ENCODE results near the gene HOXC12.

Gene HOXC12, protein sequence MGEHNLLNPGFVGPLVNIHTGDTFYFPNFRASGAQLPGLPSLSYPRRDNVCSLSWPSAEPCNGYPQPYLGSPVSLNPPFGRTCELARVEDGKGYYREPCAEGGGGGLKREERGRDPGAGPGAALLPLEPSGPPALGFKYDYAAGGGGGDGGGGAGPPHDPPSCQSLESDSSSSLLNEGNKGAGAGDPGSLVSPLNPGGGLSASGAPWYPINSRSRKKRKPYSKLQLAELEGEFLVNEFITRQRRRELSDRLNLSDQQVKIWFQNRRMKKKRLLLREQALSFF

DNA sequence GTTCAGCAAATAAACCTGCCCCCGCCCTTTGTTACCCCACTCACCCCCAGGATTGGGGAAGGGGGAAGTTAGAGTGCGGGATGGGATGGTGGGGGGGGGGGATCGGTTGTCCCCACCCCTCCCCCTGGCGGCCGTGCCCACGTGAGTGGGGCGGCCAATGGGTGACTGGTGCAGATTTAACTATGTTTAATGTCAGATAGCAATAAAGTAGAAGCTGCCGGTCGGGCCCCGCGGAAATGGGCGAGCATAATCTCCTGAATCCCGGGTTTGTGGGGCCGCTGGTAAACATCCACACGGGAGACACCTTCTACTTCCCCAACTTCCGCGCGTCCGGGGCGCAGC is at the start of gene HOXC12:
HOXC12 (plus strand) TSS at position 210 of the 342 bp plus-strand sequence; CDS start at position 237, 27 bp downstream.
- in situ Hi-C loops (cut with MboI; ENCODE audit: low pct_unique_long_range_greater_than_20kb, low sequenced_read_pairs, unreplicated experiment) = no loop called here
- DNase-seq (ENCODE audit: low spot score) = no peak
- TF ChIP-seq, protein P1, sequence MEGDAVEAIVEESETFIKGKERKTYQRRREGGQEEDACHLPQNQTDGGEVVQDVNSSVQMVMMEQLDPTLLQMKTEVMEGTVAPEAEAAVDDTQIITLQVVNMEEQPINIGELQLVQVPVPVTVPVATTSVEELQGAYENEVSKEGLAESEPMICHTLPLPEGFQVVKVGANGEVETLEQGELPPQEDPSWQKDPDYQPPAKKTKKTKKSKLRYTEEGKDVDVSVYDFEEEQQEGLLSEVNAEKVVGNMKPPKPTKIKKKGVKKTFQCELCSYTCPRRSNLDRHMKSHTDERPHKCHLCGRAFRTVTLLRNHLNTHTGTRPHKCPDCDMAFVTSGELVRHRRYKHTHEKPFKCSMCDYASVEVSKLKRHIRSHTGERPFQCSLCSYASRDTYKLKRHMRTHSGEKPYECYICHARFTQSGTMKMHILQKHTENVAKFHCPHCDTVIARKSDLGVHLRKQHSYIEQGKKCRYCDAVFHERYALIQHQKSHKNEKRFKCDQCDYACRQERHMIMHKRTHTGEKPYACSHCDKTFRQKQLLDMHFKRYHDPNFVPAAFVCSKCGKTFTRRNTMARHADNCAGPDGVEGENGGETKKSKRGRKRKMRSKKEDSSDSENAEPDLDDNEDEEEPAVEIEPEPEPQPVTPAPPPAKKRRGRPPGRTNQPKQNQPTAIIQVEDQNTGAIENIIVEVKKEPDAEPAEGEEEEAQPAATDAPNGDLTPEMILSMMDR (IDR thresholded peaks at IDR 0.05; ENCODE audit: extremely low read depth, insufficient read depth, missing control alignments) = no peak

DNA sequence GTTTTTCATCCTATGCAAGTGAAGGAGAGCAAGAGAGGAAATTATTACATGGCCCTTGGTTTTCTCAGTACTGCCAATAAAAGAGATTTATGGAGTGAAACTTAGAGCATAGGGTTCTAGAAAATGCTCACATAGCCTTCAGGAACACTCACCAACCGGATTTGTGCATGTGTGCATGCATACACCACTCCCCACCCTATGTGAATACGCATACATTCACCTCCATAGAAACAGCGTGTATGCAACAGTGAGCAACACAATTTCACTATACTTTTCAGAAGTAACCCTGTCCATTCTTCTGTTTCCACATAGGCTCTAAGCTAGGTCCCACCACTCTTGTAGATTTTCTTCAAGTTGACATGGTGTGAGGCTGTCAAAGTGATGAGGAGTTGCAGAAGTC is 47.6 kb upstream of the HOXC12 start:
- TF ChIP-seq, protein P1 (IDR thresholded peaks at IDR 0.05; ENCODE audit: extremely low read depth, insufficient read depth, missing control alignments) = no peak
- no peak for DNase-seq (ENCODE audit: low spot score)
- in situ Hi-C loops (cut with MboI; ENCODE audit: low pct_unique_long_range_greater_than_20kb, low sequenced_read_pairs, unreplicated experiment) = no loop called here

DNA sequence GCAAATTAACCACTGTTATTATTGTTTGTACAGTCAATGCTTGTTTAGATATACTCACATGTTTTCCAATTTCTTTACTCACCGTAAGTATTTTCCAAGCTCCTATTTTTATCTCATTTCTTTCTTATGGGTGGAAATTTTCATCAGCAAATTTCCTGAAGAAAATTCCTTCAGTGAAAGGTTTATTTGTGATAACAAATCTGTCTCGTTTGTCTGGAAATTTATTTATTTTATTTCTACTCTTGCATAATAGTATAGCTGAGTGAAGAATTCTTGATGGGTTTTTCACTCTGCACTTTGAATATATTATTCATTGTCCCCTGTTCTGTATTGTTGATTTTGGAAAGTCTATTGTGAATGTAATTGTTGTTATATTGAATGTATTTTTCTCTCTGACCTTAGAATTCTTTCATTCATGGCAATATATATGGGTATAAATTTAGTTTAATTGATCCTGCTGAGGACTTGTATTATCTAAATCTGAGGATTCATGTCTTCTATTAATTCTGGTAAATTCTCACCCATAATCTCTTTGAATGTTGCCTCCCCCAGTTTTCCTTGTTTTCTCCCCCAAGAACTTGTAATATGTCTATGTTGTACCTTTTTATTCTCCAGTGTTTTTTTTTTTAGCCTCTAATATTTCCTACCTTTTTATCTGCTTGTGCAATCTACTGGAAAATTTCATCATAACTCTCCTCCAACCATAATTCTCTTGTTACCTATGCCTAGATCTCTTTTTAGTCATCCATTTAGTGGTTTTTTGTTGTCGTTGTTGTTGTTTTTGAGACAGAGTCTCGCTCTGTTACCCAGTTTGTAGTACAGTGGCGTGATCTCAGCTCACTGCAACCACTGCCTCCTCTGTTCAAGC is 37.7 kb upstream of the HOXC12 start:
- TF ChIP-seq, protein P1 (IDR thresholded peaks at IDR 0.05; ENCODE audit: extremely low read depth, insufficient read depth, missing control alignments) = no peak
- DNase-seq (ENCODE audit: low spot score) = no peak
- in situ Hi-C loops (cut with MboI; ENCODE audit: low pct_unique_long_range_greater_than_20kb, low sequenced_read_pairs, unreplicated experiment) = no loop called here

DNA sequence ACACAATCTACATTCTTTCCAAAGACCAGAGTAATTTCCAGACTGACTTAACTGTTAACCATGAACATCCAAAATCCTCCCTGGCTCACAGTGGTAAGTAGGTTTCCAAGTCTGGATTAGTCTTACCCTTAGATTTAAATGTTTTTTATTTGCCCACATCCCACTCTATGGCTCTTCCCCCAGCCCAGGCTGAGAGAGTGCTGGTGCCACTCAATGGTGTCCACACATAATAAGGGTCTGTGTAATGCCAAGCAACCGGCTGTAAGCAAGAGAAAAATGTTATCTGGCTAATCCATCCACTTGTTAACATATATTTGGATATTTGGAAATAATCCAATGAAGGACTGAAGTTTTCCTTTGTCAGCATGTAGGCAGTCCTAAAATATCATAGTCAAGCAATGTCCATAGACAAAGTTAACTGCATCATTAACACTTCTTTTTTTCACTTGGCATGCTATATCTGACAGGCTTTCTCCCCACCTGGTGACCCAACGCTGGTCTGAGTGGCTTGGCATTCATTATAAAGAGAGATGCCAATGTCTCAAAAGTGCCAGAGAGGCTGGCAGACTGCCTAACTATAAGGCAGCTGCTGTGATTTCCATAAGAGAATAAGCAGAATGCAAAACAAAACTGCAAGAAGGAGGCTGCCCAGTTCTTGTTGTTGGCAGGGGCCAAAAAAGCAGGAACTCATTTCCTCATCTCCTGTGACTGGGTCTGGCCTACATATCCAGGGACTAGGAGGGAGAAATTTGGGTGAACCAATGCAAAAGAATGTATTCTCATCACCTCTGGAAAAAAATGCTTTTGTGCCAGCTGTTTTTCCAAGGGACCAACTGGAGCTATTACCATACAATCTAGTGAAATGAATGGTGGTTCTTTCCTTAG is 29.9 kb upstream of the HOXC12 start:
- in situ Hi-C loops (cut with MboI; ENCODE audit: low pct_unique_long_range_greater_than_20kb, low sequenced_read_pairs, unreplicated experiment) = loop anchor here (25.0 kb wide), 1 partner anchor 113 kb away; the partner anchor contains the start of genes HOXC5 and HOXC6
- no peak for DNase-seq (ENCODE audit: low spot score)
- TF ChIP-seq, protein P1 (IDR thresholded peaks at IDR 0.05; ENCODE audit: extremely low read depth, insufficient read depth, missing control alignments) = no peak

DNA sequence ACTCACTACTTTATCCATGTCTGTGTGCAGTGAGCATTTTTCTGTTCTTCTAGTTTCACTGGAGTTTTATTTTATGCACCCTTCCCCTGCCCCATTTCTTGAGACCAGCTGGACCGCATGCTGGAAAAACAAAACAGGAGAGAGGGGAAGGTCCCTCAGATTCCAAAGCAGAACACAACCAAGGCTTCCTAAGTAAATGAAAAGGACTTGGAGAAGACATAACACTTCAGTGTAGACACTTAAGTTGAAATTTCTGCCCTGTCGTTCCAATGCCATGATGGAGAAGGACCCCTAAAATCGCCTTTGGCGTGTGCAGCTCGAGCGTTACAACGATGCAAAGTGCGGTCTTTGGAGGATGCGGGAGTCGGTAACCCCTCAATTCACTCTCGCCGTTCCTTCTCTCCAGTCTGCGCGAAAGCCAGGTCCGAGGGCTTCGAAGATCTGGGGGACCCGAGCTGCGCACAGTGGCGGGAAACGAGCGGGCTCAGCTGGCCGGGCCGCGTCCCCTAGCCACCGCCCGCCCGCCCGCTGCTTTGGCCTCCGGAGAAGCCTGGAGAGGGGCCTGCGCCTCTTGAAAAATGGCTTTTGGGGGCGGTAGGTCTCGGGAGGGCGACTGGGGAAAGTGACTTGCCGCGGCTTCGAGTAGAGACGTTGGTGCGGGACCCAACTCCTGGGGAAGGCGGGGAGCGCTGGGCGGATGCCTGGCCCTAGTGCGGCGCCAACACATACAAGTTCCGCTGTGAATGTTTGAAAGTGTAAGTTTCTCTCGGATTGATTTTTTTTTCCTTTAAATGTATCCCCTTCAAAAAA is 27.3 kb upstream of the HOXC12 start:
- in situ Hi-C loops (cut with MboI; ENCODE audit: low pct_unique_long_range_greater_than_20kb, low sequenced_read_pairs, unreplicated experiment) = loop anchor here (25.0 kb wide), 1 partner anchor 110 kb away; the partner anchor contains the start of genes HOXC5 and HOXC6
- TF ChIP-seq, protein P1 (IDR thresholded peaks at IDR 0.05; ENCODE audit: extremely low read depth, insufficient read depth, missing control alignments) = no peak
- no peak for DNase-seq (ENCODE audit: low spot score)
